HL-60/S4 (cell line): Measurements from ENCODE around the gene ARSJ.
"Not testable (repeated sequence)": the region's sequence is repeated elsewhere in the genome, so short reads cannot be mapped to it uniquely, and the experiment has no call there.

Experiments
- in situ Hi-C: fragments of 300-500 bp; cut with MboI; formaldehyde crosslinking; loops from 2 replicates; pipeline ENCODE4 v1.14.3; 2022; ENCODE audit warnings: low sequenced_read_pairs

Gene ARSJ

DNA sequence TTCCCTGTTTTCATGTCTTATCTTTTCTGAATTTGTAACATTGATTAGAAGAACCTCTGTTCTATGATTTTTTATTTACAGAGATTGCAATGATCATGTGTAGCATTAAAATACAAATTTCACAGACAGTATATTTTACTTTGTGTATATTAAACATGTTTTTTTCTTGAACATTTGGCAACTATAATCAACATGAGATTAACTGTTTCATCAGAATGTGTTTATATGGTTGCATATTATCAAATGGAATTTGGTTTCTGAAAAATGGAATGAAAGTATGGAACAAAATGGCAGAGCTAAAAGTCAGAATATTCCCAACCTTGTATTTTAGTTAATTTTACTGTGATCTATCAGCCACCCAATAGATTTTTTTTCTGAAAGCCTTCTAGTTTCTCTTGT lies 19.9 kb downstream of the ARSJ start:
- in situ Hi-C loops: no loop called here

DNA sequence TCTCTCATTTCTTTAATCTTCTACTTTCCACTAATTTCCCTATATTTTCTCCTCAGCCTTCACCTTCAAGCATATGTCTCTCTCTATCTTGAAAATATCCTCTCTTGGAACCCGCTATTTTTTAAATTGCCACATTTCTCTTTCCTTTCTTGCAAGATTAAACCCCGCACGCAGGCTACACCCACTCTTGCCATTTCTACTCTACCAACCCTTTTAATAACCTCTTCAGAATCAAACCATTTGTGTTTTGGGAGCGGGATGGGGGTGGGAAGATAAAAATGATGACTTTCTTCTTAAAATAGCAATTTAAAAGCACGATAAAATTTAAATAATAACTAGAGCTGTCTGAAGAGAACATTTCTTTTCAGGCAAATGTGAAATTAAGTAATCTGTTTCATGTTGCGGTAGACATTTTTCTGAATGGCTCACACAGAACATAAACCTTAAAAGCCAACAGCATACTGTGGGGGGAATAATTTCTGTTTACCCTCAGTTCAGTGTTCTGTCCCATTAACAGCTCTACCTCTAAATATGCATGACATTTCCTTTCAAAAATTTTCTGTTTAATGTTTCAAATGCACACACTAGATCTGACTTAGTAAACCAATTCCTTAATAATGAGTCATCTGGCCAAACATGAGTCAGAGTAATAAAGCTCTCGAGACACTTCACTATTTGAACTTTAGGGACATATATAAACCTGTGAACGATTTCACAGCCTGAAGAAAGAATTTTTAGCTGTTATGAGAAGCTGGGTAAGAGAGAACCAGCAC lies 20.5 kb downstream of the ARSJ start:
- in situ Hi-C loops: no loop called here

DNA sequence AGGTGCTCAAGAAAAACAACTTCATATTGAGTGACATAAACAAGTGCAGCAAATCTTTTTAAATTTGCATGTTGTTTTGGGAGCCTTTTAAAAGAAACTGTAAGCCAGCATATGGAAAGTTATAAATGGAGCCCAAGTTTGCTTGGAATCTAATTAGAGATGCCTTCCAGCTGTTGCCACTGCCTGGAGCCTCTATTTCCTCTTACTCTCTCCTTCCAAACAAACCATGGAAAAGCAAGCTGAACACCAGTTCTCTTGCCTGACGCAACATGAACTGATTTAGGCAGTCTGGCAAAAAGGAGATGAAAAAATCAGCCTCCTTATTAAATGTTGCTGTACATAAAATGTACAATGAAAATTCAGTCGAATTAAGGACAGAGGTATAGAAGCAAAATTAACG lies 21.5 kb downstream of the ARSJ start:
- in situ Hi-C loops: no loop called here

DNA sequence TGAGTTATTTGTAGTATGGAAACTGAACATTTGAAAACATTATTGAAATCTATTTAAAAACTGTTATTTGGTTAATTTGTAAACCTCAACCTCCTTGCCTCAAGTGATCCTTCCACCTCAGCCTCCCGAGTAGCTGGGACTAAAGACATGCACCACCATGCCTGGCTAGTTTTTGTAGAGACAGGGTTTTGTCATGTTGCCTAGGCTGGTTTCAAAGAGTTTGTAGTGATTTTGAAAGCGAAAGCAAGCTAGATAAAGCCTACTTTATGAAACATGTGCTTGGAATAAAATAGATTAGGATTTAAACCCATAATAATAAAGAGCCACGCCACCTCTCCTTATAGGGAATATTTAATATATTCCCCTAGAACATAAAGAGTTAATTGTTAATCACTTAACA lies 23.5 kb downstream of the ARSJ start:
- in situ Hi-C loops: no loop called here

DNA sequence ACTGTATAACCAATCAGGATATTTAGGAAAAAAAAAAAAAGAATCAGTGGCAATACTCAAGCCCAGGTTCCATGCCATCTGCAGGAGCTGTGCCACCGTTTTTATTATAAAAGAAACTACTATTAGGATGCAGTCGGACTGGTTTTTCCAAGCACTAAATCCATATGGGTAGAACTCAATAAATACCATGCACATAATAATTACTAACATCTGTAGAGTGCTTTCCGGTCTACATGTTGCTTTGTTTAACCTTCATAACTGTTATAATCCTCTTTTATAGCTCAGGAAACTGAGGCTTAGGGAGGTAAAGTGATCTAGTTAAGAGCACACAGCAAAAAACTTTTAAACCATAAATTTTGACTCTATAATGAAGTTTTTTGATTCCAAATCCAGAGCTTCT lies 24.0 kb downstream of the ARSJ start:
- in situ Hi-C loops: no loop called here

DNA sequence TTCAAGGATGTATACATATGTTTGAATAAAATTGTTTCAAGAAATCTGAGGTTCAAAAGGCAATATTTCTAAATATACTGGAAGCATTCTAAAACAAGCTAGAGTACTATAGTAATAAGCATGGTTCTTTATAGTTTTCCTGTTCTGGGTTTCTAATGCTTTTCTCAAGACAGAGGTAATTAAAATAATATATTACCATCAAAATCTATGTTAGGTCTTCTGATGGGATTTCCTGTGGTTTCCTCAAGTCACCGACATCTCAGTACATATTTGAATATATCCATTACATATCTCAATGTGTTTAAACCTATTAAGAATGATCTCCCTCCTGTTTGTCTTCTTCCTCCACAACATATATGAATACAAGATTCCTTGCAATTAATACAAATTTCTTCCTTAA lies 25.6 kb downstream of the ARSJ start:
- in situ Hi-C loops: no loop called here

DNA sequence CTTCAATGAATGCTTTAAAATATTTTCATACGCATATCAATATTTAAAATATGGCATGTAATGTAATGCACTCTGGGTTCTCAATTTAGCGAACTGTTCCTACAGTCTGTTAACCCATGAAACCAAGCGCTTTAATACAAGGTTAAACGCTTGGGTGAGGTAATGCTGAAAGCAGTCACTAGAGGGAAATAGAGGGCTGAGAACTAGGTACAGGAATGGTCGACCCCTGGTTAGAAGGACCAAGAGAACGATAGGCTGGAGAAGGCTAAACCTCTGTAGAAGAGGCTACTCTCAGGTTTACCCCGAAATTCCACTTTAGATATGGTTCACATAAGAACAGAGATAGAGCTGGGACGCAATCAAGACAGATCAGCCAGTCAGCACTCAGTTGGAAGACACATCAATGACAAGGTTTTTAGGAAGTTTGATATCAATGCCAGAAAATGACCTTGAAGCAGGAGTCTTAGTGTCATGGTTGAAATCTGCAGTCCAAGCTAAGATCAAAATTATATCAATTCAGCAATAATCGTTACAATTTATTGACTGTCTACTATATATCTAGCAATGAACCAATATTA lies 26.9 kb downstream of the ARSJ start:
- in situ Hi-C loops: no loop called here

DNA sequence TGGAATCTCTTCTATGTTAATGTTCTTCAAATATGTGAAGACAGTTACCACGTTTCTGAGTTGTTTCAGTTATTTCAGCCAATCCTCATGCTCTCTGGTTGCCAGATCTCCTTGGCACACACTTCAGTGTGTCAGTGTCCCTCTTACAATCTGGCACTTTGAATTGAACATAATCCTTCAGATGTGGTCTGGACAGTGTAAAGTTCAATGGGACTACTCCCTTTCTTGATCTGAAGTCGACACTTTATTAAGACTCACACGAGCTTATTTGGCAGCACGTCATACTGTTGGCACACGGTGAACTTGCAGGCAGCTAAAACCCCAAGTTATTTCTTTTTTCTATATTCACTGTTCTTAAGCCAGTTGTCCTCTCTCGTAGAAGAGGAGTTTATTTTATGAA lies 28.2 kb downstream of the ARSJ start:
- in situ Hi-C loops: no loop called here

DNA sequence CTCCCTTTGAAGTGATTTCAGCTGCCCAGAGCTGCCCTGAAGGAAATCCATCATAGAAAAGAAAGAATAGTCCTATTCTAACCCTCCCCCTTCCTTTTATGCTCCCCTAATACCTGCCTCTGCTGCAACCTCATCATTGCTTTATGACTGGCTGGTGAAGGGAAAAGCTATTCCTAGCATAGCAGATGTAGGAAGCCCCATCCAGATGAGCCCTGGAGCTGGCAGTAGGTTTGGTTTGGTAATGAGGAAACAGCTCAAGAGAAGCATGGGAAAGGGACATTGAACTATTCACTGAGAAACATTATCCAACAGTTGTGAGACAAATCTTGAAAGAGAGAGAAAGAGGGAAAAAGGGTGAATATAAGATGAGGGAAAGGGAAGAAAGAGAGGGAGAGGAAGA lies 29.2 kb downstream of the ARSJ start:
- in situ Hi-C loops: no loop called here

DNA sequence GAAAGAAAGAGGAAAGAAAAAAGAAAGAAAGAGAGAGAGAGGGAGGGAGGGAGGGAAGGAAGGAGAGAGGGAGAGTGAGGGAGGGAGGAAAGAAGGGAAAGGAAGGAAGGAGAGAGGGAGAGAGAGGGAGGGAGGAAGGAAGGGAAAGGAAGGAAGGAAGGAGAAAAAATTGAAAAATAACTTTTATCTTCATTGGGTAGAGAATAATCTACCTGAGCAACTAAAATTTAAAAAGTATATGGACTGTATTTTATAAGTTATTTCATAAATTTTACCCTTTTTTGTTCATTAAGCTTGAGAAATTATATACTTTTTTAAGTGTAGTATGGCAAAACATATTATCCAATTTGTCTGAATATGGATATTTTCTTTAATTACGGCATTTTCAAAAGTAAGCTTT lies 32.0 kb downstream of the ARSJ start:
- in situ Hi-C loops: no loop called here

DNA sequence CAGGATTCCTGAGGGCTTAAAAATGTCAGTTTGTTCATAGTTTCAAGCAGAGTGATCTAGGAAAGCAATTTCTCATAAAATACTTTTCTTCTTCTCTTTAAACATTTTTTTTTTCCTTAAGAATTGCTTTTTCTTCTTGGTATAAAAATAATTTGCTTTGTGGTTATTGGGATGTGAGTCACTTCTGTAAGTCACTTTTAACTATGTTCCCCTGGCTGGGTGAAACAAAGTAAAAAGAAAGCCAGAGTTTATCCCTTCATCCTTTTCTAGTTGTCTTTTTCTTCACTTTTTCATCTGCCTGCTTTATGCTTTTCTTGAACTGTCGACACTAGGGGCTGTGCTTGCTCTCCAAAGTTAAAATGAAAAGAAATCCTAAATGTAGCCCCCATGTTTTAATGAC lies 33.5 kb downstream of the ARSJ start:
- in situ Hi-C loops: no loop called here

DNA sequence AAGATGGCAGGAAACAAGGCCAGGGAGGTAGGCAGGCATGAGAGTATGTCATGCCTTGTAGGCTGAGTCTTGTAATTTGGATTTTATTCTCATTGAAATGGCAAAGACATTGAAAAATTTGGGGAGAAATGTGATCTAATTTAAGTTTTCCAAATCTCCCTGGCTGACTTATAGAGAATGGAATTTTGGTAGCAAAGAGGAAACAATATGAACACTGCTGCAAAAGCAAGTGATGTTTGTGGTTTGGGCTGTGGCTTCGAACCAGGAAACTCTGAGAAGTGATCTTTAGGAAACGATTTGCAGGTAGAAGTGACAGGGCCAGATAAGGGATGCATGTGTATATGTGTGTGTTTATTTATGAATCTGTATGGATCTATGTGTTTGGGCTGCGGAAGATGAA lies 35.6 kb downstream of the ARSJ start:
- in situ Hi-C loops: no loop called here

DNA sequence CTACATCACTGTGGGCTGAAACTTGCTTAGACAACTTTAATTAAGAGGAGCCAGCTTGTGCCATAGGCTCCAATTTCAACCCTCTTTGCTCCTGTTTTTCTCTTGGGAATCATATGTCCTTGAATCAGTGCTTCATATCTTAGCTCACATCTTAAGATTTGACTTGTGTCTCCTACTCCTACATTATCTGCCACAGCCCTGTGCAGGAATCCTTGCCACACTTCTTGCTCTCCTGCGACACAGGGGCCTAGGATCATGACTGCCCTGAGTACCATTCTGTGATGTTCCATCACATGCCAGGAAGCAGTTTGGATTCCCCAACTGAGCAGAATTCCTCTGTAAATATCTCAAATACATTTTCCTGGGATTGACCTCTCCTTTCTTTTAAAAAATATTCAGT lies 36.4 kb downstream of the ARSJ start:
- in situ Hi-C loops: no loop called here

DNA sequence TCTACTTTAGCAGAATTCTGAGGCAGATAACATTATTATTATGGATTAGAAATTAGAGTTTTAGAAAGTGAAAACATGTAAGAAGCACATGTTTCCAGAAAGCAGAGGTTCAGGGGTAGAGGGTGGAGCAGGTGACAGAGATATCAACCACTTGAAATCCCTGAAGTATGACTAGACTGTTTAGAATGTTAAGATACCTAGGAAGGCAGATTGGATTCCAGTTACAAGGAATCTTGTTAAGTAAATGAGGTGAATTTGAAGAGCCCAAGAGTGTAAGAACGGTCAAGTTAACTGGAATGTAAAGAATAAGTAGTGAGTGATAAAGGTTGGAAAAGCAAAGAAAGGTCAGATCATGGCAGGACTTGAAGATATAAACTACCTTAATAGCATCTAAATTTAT lies 37.6 kb downstream of the ARSJ start:
- in situ Hi-C loops: no loop called here

DNA sequence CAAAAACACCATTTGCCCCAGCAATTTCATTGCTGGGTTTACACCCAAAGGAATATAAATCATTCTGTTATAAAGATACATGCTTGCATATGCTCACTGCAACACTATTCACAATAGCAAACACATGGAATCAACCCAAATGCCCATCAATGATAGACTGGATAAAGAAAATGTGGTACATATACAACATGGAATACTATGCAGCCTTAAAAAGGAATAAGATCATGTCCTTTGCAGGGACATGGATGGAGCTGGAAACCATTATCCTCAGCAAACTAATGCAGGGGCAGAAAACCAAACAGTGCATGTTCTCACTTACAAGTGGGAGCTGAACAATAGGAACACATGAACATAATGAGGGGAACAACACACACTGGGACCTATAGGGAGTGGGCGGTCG lies 39.3 kb downstream of the ARSJ start:
- in situ Hi-C loops: not testable (repeated sequence)

DNA sequence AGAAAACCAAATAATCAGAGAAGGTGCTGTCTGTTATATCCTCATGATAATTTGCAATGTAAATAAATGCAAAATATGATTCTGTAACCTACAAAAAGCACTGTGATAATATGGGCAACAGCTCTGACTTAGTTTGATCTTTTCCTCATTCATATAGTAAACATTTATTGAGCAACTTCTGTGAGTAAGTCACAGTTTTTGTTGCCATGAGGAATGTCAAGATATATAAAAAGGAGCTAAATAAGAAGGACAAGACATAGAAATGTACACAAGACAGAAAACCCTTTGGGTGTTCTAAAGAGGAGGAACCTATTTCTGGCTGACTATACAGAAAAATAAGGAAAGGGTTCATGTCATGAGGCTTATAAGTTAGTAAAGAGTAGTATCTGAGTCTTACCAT lies 44.3 kb downstream of the ARSJ start:
- in situ Hi-C loops: no loop called here

DNA sequence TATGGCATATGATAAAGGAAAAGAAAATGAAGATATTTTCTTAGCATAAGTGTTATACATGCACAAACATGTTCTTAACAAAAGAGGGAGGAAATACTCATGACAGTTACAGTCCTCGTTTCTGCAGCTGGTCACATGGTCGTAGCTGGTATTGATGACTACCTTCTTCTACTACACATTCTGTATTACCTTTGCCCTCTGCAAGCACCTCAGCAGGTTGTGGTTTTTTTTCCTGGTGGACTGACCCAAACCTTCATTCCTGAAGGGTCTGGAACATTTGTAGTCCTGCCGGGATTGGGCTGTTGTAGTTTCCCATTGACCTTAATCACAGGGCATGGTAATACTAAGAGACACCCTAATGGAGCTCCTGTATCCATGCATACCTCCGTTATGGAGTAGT lies 54.7 kb downstream of the ARSJ start:
- in situ Hi-C loops: not testable (repeated sequence)

DNA sequence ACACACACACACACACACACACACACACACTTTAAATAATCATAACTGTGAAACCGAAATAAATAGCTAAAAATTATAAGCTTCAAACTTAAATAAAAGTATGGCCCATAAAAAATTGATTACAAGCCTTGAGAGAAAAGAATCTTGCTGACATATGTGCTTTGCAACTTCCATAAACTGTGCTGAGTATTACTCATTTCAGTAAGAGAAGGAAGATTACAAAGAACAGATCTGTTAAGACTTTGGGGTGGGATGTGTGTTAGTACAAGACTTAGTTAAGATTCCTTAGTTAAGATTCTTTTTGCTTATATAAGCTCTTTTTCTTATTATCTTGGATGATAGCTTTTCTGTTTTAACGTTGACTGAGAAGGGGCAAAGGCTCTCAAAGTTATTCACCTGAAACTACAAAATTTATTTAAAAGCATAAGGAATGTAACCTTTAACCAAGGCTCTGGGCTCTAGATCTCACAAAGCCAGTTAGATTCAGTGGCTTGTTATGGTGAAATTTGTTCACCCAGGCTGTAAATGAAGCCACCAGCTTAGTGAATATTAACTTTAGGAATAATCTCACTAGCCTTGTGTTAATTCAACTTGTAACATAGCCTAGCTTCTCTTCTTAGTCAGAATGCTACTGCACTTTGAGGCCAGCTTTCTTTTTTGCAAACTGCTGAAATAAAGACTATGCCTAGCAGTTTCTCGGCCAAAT lies 58.2 kb downstream of the ARSJ start:
- in situ Hi-C loops: no loop called here

DNA sequence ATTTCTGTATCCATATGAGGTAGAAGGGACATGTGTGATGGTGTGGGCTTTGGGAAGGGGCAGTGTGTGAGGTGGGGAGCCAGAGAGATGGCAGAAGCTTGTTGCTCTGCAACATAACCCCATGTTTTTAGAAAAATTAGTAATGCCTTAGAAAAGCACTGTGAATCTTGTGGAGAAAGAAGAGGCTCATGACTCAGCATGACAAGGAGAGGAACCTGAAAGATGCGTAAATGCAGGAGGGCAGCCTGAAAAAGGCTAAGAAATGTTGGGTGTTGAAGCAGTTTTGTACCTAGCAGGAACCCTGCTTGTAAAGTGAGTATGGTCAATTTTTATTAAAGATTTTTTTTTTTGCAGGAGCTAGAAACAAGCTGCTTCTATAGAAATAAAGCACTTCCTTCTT lies 59.8 kb downstream of the ARSJ start:
- in situ Hi-C loops: no loop called here

DNA sequence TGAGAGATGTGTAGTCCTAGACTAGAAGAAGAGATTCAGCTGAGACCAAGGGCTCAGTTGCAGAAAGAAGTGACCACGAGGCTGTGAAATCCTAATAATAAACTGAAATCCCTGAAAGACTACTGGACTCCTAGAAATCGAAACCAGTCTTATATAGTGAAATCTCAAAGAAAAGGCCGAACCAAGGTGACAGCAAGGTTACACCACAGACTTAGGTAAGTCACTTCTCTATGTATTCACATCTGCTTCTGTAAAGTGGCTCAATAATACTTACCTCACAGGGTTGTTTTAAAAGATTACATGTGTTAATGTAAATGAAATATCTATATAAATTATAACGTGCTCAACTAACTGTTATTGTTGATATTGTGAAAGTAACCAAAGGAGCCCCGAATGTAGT lies 60.3 kb downstream of the ARSJ start:
- in situ Hi-C loops: no loop called here

DNA sequence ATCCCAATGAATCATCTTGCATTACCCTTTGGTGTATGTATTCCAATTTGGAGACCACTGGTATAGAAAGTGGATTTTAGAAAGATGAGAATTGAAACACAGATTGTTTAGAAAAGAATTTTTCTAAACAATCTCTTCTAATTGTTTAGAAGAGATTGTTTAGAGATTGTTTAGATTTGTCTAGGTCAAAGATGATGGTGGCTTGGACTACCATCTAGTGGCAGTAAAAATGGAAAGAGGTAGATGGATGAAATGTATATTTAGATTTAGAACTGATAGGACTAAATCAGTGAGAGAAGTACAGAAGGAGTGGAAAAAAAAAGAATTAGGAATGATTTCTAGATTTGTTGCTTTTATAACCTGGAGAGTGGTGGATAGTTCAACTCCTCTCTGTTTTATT lies 70.6 kb downstream of the ARSJ start:
- in situ Hi-C loops: no loop called here

DNA sequence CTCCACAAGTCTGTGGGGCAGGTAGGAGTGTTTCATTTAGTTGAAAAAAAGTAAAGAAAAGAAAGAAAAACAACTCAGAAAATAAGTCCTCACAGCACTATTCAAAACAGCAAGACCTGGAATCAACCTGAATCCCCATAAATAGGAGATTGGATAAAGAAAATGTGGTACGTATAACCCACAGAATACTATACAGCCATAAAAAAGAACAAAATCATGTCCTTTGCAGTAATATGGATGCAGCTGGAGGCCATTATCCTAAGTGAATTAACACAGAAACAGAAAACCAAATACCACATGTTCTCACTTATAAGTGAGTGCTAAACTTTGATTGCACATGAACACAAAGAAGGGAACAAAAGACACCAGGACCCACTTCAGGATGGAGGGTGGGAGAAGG lies 71.9 kb downstream of the ARSJ start:
- in situ Hi-C loops: no loop called here
